Prostate gland (tissue), 2 donors: ENCODE data around the gene ZNF816.
A peak's percentile ranks its signal among the peaks of the same experiment; 100 is the strongest.

ENCODE experiments used
- POLR2A ChIP-seq: fragments of 450-650 bp; IDR thresholded peaks from one replicate; pipeline ENCODE4 v1.6.1; 2016; ENCODE audit warnings: antibody characterized with exemption, mild to moderate bottlenecking
- TF ChIP-seq, protein P1 (sequence below), 4 experiments: fragments of 200-600 bp in 2 of 4; fragments of 450-650 bp in 2 of 4; sonication (generic) in 2 of 4; IDR thresholded peaks; 1 replicate in 3 of 4; 2 replicates in 1 of 4; pipeline ENCODE4 v1.5.1; 2016 to 2019; ENCODE audit warnings: antibody characterized with exemption in 4 of 4, mild to moderate bottlenecking in 2 of 4, moderate library complexity in 2 of 4

DNA sequence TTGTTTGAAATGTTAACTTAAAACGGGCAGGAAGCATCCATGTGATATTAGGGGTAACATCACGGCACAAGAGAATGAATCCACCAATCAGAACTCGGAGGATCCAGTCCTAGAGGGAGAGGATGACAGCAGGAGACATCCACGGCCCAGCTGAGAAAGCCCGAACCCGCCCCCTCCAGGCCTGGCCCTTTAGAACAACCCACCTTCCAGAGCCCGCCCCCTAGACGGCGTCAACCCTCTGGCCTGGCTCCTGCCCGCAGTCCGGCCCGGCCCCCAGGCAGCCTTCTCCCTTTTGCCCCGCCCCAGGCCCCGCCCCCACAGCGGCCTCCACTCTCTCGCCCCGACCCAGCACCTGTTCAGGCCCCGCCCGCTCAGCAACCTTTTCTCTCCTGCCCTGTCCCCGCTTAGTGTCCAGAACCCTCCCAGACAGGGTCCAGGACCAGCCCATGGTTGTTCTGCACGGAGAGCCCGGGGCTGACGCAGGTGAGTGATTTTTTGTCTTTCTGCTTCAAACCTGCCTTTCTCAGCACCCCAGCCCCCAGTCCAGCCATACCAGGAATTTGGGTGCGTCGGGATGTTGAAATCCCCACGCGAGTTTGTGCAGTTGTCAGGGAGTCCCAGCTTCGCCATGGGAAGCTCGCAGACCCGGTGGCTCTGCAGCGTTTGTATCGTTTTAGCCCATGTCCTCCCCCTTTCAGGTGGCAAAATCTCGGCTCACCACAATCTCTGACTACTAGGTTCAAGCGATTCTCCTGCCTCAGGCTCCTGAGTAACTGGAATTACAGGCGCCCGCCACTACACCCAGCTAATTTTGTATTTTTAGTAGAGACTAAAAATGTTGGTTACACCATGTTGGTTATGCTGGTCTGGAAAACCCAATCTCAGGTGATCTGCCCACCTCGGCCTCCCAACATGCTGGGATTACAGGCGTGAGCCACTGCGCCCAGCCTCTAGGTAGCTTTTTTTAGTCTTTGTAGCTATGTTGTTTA, 16.1 kb downstream of the ZNF816 start:
- TF ChIP-seq, protein P1, sequence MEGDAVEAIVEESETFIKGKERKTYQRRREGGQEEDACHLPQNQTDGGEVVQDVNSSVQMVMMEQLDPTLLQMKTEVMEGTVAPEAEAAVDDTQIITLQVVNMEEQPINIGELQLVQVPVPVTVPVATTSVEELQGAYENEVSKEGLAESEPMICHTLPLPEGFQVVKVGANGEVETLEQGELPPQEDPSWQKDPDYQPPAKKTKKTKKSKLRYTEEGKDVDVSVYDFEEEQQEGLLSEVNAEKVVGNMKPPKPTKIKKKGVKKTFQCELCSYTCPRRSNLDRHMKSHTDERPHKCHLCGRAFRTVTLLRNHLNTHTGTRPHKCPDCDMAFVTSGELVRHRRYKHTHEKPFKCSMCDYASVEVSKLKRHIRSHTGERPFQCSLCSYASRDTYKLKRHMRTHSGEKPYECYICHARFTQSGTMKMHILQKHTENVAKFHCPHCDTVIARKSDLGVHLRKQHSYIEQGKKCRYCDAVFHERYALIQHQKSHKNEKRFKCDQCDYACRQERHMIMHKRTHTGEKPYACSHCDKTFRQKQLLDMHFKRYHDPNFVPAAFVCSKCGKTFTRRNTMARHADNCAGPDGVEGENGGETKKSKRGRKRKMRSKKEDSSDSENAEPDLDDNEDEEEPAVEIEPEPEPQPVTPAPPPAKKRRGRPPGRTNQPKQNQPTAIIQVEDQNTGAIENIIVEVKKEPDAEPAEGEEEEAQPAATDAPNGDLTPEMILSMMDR (IDR thresholded peaks at IDR 0.05): no peak
- peak; percentile 12 for TF ChIP-seq POLR2A
